HCT116 (cell line): ENCODE results near the gene CTNND2. TPM values are rescaled to one million over a fixed set of nuclear protein-coding genes. Genes with fewer than 3 reads are reported as not detected.
A peak's percentile ranks its signal among the peaks of the same experiment; 100 is the strongest.

Source experiments
- ATAC-seq: fragments of 200-7000 bp; cut with Tn5 transposase; 2 replicates; pipeline ENCODE4 v1.9.1; 2020; ENCODE audit warnings: mild to moderate bottlenecking, moderate library complexity
- BruUV-seq: library from RNA; stranded (reverse); fragments of 400-500 nt; replicated peaks from 2 replicates; lab custom pipeline; 2021; lab: Mats Ljungman, UMichigan
- CTCF ChIA-PET: fragments of 300-600 bp; sonication (Branson Sonifier 250); formaldehyde crosslinking; loops from one replicate; lab custom pipeline; 2021; ENCODE audit warnings: antibody characterized with exemption; lab: Charles Lee
- POLR2A ChIA-PET: fragments of 300-600, 350-600 bp; sonication (Branson Sonifier 250); formaldehyde crosslinking; loops from one replicate; lab custom pipeline; 2021; ENCODE audit warnings: antibody characterized with exemption; lab: Charles Lee
- RAD21 ChIA-PET, 2 experiments: fragments of 300-600 bp; sonication (Branson Sonifier 250); formaldehyde crosslinking; loops; one replicate each; lab custom pipeline; 2023; ENCODE audit warnings: low total read pairs in 2 of 2; ENCODE audit not compliant: uncharacterized antibody in 2 of 2, unreplicated experiment in 2 of 2, low non-redundant PET in 1 of 2; lab: Charles Lee
- DNase-seq: peaks from one replicate; pipeline ENCODE4 v3.0.0-alpha.2; 2010; ENCODE audit warnings: low read depth, low spot score
- H2AFZ ChIP-seq: fragments of 200-600 bp; shearing (Covaris generic), sonication (generic); 2 replicates; pipeline ENCODE4 v1.6.1; 2017; ENCODE audit warnings: low read depth, mixed run types, mixed read lengths, antibody characterized with exemption, low read length; ENCODE audit not compliant: poor library complexity, severe bottlenecking
- H3K27ac ChIP-seq: 2 replicates; pipeline ENCODE4 v1.5.1; 2012; ENCODE audit warnings: low read depth, low read length
- H3K27me3 ChIP-seq: fragments of 200-600 bp; sonication (generic); 2 replicates; pipeline ENCODE4 v1.6.1; 2016; ENCODE audit warnings: mixed run types, low read length, mixed read lengths; ENCODE audit not compliant: insufficient read depth
- H3K36me3 ChIP-seq, 2 experiments: fragments of 200-500 bp in 1 of 2; fragments of 200-600 bp in 1 of 2; sonication (Bioruptor generic) in 1 of 2; sonication (generic) in 1 of 2; 2 replicates each; pipeline versions ENCODE4 v1.5.1 to v1.6.1; 2014 to 2016; ENCODE audit warnings: low read length in 2 of 2, inconsistent platforms in 1 of 2, mixed read lengths in 1 of 2, mixed run types in 1 of 2; ENCODE audit not compliant: insufficient read depth in 2 of 2, control insufficient read depth in 1 of 2
- H3K4me1 ChIP-seq, 2 experiments: fragments of 200-600 bp in 1 of 2; sonication (generic) in 1 of 2; 2 replicates each; pipeline versions ENCODE4 v1.5.1 to v1.6.1; 2012 to 2017; ENCODE audit warnings: low read length in 2 of 2, inconsistent platforms in 1 of 2, mild to moderate bottlenecking in 1 of 2, mixed read lengths in 1 of 2, mixed run types in 1 of 2, moderate library complexity in 1 of 2; ENCODE audit not compliant: insufficient read depth in 2 of 2, control insufficient read depth in 1 of 2
- H3K4me2 ChIP-seq: fragments of 200-600 bp; sonication (generic); 2 replicates; pipeline ENCODE4 v1.6.1; 2017; ENCODE audit warnings: mixed run types, low read length, mixed read lengths
- H3K4me3 ChIP-seq, 2 experiments: fragments of 200-600 bp in 1 of 2; sonication (generic) in 1 of 2; replicated peaks in 1 of 2; 2 replicates each; pipeline ENCODE4 v1.5.1; 2011 to 2016; ENCODE audit warnings: low read length in 2 of 2, control low read depth in 1 of 2, low read depth in 1 of 2, mild to moderate bottlenecking in 1 of 2, mixed read lengths in 1 of 2, mixed run types in 1 of 2
- H3K79me2 ChIP-seq: fragments of 200-600 bp; sonication (generic); 2 replicates; pipeline ENCODE4 v1.6.1; 2017; ENCODE audit warnings: mild to moderate bottlenecking, mixed run types, low read length, moderate library complexity, mixed read lengths; ENCODE audit not compliant: insufficient read depth
- H3K9ac ChIP-seq: fragments of 200-600 bp; sonication (generic); 2 replicates; pipeline ENCODE4 v1.6.1; 2016; ENCODE audit warnings: low read length, mixed read lengths
- H3K9me2 ChIP-seq: fragments of 200-600 bp; sonication (generic), shearing (Covaris generic); 2 replicates; pipeline ENCODE4 v1.6.1; 2017; ENCODE audit warnings: mixed run types, mild to moderate bottlenecking, moderate library complexity; ENCODE audit not compliant: insufficient read depth
- H3K9me3 ChIP-seq, 2 experiments: fragments of 200-500 bp in 1 of 2; fragments of 200-600 bp in 1 of 2; sonication (Bioruptor generic) in 1 of 2; sonication (generic) in 1 of 2; 2 replicates each; pipeline ENCODE4 v1.6.1; 2014 to 2017; ENCODE audit warnings: low read length in 2 of 2, mixed read lengths in 2 of 2, inconsistent platforms in 1 of 2, low read depth in 1 of 2, mild to moderate bottlenecking in 1 of 2, mixed run types in 1 of 2, moderate library complexity in 1 of 2; ENCODE audit not compliant: control insufficient read depth in 1 of 2, insufficient read depth in 1 of 2
- H4K20me1 ChIP-seq: fragments of 200-600 bp; sonication (generic), shearing (Covaris generic); 2 replicates; pipeline ENCODE4 v1.6.1; 2017; ENCODE audit warnings: mixed run types, mild to moderate bottlenecking, moderate library complexity; ENCODE audit not compliant: insufficient read depth
- EGR1 ChIP-seq: IDR thresholded peaks from 2 replicates; pipeline ENCODE4 v1.6.1; 2012; ENCODE audit warnings: low read depth
- EZH2 ChIP-seq: fragments of 200-600 bp; sonication (generic); IDR thresholded peaks from 2 replicates; pipeline ENCODE4 v1.6.1; 2017; ENCODE audit warnings: antibody characterized with exemption, mixed run types
- JUND ChIP-seq: IDR thresholded peaks from 2 replicates; pipeline ENCODE4 v1.6.1; 2012
- POLR2A ChIP-seq: IDR thresholded peaks from 2 replicates; pipeline ENCODE4 v1.7.0; 2011; ENCODE audit warnings: borderline replicate concordance; ENCODE audit not compliant: insufficient read depth, insufficient read length; ENCODE audit errors: extremely low read depth
- RAD21 ChIP-seq: IDR thresholded peaks from 2 replicates; pipeline ENCODE4 v1.6.1; 2012; ENCODE audit warnings: low read depth, mild to moderate bottlenecking
- TCF7L2 ChIP-seq: IDR thresholded peaks from 2 replicates; pipeline ENCODE4 v1.7.0; 2011; ENCODE audit warnings: borderline replicate concordance, inconsistent platforms; ENCODE audit not compliant: insufficient read depth, insufficient read length; ENCODE audit errors: extremely low read depth
- YY1 ChIP-seq: IDR thresholded peaks from 2 replicates; pipeline ENCODE4 v1.6.1; 2011; ENCODE audit warnings: low read length, low read depth, moderate library complexity, mild to moderate bottlenecking; ENCODE audit not compliant: insufficient replicate concordance; ENCODE audit errors: extremely low read depth
- ZFX ChIP-seq: fragments of 450-650 bp; IDR thresholded peaks from 2 replicates; pipeline ENCODE4 v1.6.1; 2017
- ZNF274 ChIP-seq: fragments of 200-500 bp; sonication (Bioruptor generic); IDR thresholded peaks from 2 replicates; pipeline ENCODE4 v1.6.1; 2014; ENCODE audit warnings: mild to moderate bottlenecking, low read depth, low read length, inconsistent platforms
- intact Hi-C: fragments of 100-400 bp; cut with micrococcal nuclease; formaldehyde crosslinking; loops from 2 replicates; pipeline ENCODE4 v1.10.0; 2022
- total RNA-seq: library from RNA; stranded (reverse); gene quantifications from one replicate; pipeline ENCODE4 v1.2.1, GENCODE V29; 2021; ENCODE audit not compliant: unreplicated experiment
- TF ChIP-seq, protein P1 (sequence below): IDR thresholded peaks from 2 replicates; pipeline ENCODE4 v1.6.1; 2012
- TF ChIP-seq, protein P2 (sequence below): IDR thresholded peaks from 2 replicates; pipeline ENCODE4 v1.6.1; 2012; ENCODE audit warnings: low read depth
- TF ChIP-seq, protein P3 (sequence below), 3 experiments: fragments of 200-600 bp in 1 of 3; sonication (generic) in 1 of 3; IDR thresholded peaks in 2 of 3; conservative IDR thresholded peaks in 1 of 3; 2 replicates each; pipeline ENCODE4 v1.5.1; 2012 to 2017; ENCODE audit warnings: low read depth in 2 of 3, low read length in 2 of 3, antibody characterized with exemption in 1 of 3, borderline replicate concordance in 1 of 3, control low read depth in 1 of 3, mild to moderate bottlenecking in 1 of 3, mixed read lengths in 1 of 3, mixed run types in 1 of 3, moderate library complexity in 1 of 3; ENCODE audit not compliant: insufficient read depth in 1 of 3
- TF ChIP-seq, protein P4 (sequence below): IDR thresholded peaks from 2 replicates; pipeline ENCODE4 v1.6.1; 2012

Gene CTNND2
- total RNA-seq, 1 experiment from 2014 or later = not detected

DNA sequence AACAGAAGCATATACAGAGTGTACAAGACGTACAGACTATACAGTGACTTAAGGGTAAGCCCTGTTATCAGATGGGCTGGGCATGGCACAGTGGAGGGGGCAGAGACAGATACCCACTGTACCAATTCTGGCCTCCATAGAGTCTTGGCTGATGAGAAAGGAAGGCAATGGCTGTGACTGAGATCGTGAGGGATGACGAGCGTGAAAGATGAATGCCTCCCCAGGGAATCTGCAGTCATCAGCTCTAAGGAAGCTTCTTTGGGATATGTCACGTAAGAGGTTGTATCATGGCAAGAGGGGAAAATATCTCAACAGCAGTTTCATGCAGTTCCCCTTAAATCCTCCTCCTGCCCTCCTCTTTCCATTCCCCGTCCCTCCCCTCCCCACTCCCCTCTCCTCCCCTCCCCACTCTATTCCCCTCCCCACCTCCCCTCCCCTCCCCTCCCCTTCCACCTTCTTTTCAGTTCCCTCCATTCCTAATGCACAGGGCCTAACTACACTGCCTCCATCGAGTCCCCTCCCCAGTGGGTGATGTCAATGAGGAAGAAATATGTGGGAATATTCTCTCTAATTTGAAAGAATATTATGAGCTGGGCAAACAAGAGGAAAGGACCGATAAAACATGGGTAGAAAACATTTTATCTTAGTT, 916.8 kb downstream of the CTNND2 start:
- no peaks in the 10 kb centered on the region for H4K20me1 ChIP-seq
- H3K27ac ChIP-seq = no peak overlapping the region
- no peaks in the 10 kb centered on the region for H3K79me2 ChIP-seq
- no peak overlapping the region for H2AFZ ChIP-seq
- no peak overlapping the region; the same call in 1 of the 2 replicates for H3K4me2 ChIP-seq
- no peak overlapping the region for H3K9ac ChIP-seq
- ChIA-PET POLR2A (interaction anchor here (0.8 kb wide), 1 partner anchor 195 kb away, joined by 3 read pairs; no protein-coding TSS in a partner anchor), RAD21 (interaction anchor here in 1 of 2 experiments (0.6 kb wide), 1 partner anchor 262 kb away, joined by 3 read pairs; no protein-coding TSS in a partner anchor), CTCF (interaction anchor here (0.6 to 2.3 kb wide), 12 partner anchors 11 to 292 kb away, joined by 3 to 13 read pairs (median 4); no protein-coding TSS in a partner anchor)
- ATAC-seq (peak; percentile 28), DNase-seq (no peak)
- no peaks in the 10 kb centered on the region for H3K9me2 ChIP-seq
- H3K36me3 ChIP-seq = no peaks in the 10 kb centered on the region
- H3K4me1 ChIP-seq = no peaks in the 10 kb centered on the region
- BruUV-seq = no TSS peak
- TF ChIP-seq ZFX (no peak), ZNF274 (no peak), TCF7L2 (no peak), YY1 (no peak), JUND (no peak), RAD21 (no peak), EGR1 (no peak), POLR2A (no peak), EZH2 (no peak)
- TF ChIP-seq, protein P1, sequence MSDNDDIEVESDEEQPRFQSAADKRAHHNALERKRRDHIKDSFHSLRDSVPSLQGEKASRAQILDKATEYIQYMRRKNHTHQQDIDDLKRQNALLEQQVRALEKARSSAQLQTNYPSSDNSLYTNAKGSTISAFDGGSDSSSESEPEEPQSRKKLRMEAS = no peak
- TF ChIP-seq, protein P2, sequence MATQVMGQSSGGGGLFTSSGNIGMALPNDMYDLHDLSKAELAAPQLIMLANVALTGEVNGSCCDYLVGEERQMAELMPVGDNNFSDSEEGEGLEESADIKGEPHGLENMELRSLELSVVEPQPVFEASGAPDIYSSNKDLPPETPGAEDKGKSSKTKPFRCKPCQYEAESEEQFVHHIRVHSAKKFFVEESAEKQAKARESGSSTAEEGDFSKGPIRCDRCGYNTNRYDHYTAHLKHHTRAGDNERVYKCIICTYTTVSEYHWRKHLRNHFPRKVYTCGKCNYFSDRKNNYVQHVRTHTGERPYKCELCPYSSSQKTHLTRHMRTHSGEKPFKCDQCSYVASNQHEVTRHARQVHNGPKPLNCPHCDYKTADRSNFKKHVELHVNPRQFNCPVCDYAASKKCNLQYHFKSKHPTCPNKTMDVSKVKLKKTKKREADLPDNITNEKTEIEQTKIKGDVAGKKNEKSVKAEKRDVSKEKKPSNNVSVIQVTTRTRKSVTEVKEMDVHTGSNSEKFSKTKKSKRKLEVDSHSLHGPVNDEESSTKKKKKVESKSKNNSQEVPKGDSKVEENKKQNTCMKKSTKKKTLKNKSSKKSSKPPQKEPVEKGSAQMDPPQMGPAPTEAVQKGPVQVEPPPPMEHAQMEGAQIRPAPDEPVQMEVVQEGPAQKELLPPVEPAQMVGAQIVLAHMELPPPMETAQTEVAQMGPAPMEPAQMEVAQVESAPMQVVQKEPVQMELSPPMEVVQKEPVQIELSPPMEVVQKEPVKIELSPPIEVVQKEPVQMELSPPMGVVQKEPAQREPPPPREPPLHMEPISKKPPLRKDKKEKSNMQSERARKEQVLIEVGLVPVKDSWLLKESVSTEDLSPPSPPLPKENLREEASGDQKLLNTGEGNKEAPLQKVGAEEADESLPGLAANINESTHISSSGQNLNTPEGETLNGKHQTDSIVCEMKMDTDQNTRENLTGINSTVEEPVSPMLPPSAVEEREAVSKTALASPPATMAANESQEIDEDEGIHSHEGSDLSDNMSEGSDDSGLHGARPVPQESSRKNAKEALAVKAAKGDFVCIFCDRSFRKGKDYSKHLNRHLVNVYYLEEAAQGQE = no peak
- TF ChIP-seq, protein P3, sequence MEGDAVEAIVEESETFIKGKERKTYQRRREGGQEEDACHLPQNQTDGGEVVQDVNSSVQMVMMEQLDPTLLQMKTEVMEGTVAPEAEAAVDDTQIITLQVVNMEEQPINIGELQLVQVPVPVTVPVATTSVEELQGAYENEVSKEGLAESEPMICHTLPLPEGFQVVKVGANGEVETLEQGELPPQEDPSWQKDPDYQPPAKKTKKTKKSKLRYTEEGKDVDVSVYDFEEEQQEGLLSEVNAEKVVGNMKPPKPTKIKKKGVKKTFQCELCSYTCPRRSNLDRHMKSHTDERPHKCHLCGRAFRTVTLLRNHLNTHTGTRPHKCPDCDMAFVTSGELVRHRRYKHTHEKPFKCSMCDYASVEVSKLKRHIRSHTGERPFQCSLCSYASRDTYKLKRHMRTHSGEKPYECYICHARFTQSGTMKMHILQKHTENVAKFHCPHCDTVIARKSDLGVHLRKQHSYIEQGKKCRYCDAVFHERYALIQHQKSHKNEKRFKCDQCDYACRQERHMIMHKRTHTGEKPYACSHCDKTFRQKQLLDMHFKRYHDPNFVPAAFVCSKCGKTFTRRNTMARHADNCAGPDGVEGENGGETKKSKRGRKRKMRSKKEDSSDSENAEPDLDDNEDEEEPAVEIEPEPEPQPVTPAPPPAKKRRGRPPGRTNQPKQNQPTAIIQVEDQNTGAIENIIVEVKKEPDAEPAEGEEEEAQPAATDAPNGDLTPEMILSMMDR (IDR thresholded peaks at IDR 0.05 in 2 of 3, conservative IDR thresholded peaks at IDR 0.05 in 1 of 3; ENCODE audit: borderline replicate concordance in 1 of 3, insufficient read depth in 1 of 3, low read depth in 2 of 3, low read length in 2 of 3) = no peak
- TF ChIP-seq, protein P4, sequence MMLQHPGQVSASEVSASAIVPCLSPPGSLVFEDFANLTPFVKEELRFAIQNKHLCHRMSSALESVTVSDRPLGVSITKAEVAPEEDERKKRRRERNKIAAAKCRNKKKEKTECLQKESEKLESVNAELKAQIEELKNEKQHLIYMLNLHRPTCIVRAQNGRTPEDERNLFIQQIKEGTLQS = no peak
- no peaks in the 10 kb centered on the region for H3K9me3 ChIP-seq
- peaks cover 31% of the 10 kb centered on the region; the same call in 1 of the 2 replicates for H3K27me3 ChIP-seq
- intact Hi-C loops = loop anchor here (5.0 kb wide), 1 partner anchor 535 kb away; no protein-coding TSS in a partner anchor
- no peak overlapping the region for H3K4me3 ChIP-seq
